ENCODE results near the gene TRAF1. TPM values are rescaled to one million over a fixed set of nuclear protein-coding genes. Genes with fewer than 3 reads are reported as not detected.

TRAF1 gene
- total RNA-seq, 1 experiment from 2014 or later = 0.41 TPM

- DNase-seq (ENCODE audit: low spot score) = no peak
These were observed 53.6 kb downstream of the TRAF1 start for GRCh38 chr9:120872791-120873502.

DNA sequence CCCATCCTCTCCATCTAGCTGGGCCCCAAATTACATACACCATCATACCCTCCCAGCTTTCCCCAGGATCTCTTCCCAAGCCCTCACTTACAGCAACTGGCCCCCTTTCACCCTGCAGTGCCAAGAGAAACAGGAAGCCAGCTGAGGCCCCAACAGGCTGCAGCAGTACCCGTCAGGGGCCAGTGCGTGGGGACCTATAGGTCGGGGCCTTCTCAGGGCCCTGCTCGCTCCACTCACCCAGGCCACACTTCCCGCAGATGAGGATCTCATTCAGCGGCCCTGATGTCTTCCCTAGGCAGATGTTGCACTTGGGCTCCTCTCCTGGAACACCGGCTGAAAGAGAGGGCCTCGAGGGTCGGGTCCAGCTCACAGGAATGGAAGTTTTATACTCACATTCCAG is 56.4 kb downstream of the TRAF1 start:
- no peak for DNase-seq (ENCODE audit: low spot score)

- DNase-seq (ENCODE audit: low spot score) = no peak
These were observed 56.9 kb downstream of the TRAF1 start for GRCh38 chr9:120869726-120870125.

DNA sequence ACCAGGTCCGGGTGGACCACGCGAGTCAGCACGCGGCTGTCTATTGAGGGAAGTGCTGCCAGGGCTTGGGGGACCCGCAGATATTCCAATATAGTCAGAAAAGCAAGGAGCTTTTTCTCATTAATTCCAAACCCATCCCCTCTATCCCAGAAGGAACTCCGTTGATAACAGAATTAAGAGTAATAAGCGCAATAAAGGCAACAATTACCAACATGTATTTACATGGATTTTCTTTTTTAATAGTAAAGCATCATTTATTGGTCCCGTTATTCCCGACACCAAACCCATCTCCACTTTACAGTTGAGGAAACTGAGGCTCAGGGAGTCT is 57.3 kb downstream of the TRAF1 start:
- DNase-seq (ENCODE audit: low spot score) = no peak

DNA sequence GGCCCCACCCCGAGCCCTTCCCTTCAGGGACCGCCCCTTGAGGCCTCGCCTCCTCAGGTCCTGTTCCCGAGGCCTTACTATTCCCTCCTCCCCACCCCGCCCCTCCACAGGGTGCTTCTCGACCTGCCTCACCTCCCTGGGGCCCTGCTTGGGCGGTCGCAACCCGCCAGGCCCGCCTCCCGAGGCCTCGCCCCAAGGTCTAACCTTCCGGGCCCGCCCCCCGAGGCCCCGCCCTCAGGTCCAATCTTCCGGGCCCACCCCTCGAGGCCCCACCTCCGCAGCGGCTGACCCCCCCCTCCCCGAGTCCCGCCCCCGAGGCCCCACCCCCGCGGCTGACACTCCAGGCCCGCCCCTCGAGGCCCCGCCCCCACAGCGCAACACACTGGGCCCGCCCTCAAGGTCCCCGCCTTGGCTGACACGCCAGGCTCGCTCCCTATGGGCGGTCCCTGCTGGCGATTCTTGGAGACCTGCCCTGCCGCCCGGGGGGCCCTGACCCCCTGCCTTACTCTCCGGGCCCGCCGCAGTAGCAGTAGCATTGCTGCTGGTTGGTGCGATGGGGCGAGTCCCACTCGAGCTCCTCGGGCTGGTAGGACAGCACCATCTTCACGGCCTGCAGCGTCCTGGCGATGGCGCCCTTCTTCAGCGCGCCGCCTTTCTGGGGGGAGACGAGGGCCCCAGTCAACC is 57.8 kb downstream of the TRAF1 start:
- DNase-seq (ENCODE audit: low spot score) = peak; percentile 98

- no peak for DNase-seq (ENCODE audit: low spot score)
These were observed 58.3 kb downstream of the TRAF1 start for GRCh38 chr9:120868339-120868675.

GRCh38 chr9:120867676-120868338 is 58.8 kb downstream of the TRAF1 start:
- no peak for DNase-seq (ENCODE audit: low spot score)

DNA sequence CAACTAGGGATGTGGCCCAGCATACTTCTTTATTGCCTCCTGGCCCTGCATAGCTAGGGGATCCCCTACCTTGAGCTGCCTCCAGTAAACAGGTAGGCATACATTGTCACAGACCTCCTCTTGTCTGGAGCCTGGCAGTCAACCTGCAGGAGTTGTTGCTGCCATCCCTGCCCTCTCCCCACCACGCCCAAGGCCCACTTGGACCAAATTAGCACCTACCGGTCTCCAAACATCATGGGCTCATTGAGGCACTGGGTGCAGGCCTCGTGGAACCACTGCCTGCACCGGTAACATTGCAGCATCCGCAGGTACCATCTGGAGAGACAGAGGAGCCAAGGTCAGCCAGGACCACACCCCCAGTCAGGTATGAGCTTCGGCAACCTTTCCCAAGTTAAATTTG is 59.9 kb downstream of the TRAF1 start:
- no peak for DNase-seq (ENCODE audit: low spot score)

- DNase-seq (ENCODE audit: low spot score) = no peak
These were observed 60.8 kb downstream of the TRAF1 start for GRCh38 chr9:120865809-120866208.

GRCh38 chr9:120865176-120865575 is 61.4 kb downstream of the TRAF1 start:
- no peak for DNase-seq (ENCODE audit: low spot score)

- DNase-seq (ENCODE audit: low spot score) = no peak
These were observed 61.9 kb downstream of the TRAF1 start for GRCh38 chr9:120864719-120865118.

DNA sequence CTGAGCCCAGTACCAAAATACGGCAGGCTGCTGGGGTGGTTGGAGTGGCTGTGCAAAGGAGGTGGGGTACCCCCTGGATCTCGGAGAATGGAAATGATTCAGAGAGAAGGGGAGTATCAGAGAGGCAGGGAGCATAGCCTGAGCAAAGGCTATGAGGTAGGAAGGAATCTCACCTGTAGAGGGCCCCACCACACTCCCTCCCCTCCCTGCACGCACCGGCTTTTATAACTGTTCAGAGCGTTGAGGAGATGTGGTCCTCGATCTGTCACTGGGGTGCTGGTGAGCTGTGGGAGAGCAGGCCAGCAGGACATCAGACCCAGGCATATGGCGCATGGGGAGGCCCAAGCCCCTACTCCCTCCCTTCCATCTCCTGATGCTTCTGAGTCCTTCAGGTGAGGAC is 62.8 kb downstream of the TRAF1 start:
- DNase-seq (ENCODE audit: low spot score) = no peak

GRCh38 chr9:120862452-120862851 is 64.1 kb downstream of the TRAF1 start:
- DNase-seq (ENCODE audit: low spot score) = no peak

GRCh38 chr9:120861935-120862334 is 64.7 kb downstream of the TRAF1 start:
- no peak for DNase-seq (ENCODE audit: low spot score)

DNA sequence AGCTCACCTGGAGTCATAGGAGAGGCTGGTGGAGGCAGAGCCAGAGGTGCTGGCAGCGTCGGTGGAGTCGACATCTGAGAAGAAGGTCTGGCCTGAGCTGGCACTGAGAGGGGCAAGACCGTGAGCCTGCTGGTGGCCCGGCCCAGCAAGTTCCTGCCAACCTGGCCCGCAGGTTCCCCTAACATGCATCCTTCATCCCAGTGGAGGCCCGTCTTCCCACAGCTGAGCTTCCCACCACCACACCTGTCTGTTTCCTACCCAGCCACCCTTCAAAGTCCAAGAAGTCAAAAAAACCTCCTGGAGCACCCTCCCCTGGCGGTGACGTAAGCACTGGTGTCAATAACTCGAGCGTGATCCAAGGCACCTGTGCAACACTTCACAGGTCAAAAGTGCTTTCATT is 66.5 kb downstream of the TRAF1 start:
- DNase-seq (ENCODE audit: low spot score) = no peak

- no peak for DNase-seq (ENCODE audit: low spot score)
These were observed 67.2 kb downstream of the TRAF1 start for GRCh38 chr9:120859361-120859760.

DNA sequence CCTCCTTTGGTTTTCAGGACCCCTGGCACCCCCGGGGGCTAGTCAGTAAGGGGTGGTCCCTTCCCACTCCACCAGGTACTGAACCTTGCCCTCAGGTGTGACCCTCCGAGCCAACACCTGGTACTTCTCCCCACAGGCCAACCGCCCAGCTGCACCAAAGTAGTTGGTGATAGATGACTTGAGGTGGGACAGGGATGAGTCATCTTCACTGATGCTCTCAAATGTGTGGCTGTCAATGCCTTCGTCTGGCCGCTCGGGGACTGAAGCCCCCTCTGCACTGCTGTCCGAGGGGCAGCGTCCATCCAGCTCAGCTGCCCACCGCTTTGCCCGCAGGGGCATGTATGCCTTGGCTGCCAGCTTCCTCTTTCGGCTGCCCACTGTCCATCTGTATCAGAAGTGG is 68.7 kb downstream of the TRAF1 start:
- DNase-seq (ENCODE audit: low spot score) = no peak

DNA sequence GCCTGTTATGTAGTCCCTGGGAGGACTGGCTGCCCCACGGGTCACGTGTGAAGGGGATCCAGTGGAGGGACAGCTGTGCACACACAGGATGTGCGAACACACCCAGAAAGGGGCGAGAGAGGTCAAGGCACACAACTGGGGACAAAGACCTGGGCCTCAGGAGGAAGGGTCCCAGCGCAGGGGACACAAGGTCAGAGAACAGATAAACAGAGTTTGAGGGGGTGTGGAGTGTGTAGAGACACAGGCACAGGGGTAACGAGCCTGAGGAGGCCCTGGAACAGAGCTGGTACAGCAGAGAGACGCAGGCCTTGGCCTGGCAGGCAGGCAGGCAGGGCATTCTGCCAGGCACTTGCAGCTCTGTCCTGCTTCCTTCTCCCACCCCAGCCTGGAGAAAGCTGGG is 69.1 kb downstream of the TRAF1 start:
- no peak for DNase-seq (ENCODE audit: low spot score)

DNA sequence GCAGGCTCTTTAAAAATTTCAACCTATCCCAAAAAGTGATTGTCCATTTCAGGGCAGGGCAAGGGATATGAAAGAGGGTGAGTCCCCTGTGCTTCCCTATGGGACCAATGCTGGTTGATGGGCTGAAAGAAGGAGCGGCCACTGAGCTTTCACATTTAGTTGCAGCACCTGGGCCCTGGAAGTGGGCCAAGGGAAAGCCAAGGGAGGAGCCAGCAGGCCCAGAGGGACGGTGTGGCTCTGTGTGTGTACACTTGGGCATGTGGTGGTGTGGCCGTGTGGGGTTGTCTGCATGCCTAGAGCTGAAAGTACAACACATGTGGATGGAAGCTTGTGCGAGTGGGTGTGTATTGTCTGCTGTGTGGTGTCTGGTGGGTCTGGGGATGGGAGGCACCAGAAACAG is 69.9 kb downstream of the TRAF1 start:
- DNase-seq (ENCODE audit: low spot score) = peak; percentile 42

- no peak for DNase-seq (ENCODE audit: low spot score)
These were observed 70.5 kb downstream of the TRAF1 start for GRCh38 chr9:120855827-120856670.

GRCh38 chr9:120854596-120855327 is 71.8 kb downstream of the TRAF1 start:
- DNase-seq (ENCODE audit: low spot score) = no peak

DNA sequence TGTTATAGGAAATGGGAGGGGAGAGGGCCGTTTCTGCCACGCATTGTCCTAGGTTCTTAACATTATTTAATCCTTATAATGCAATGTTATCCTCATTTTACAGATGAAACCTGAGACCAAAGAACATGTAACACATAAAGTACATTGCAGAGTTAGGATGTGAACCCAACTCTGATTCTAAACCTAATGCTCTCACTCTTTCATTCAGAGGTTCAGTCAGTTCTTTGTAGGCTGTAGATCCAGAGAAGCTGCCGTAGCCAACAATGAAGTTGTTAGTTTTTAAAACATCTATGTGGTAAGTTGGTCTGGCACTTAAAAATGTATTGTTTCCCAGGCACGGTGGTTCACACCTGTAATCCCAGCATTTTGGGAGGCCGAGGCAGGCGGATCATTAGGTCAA is 73.4 kb downstream of the TRAF1 start:
- DNase-seq (ENCODE audit: low spot score) = no peak

Measured in HT-29 (cell line).